Fibroblast of peridontal ligament (primary cell): ENCODE results near the gene CARTPT.

Experiments
- DNase-seq: peaks from one replicate; pipeline ENCODE4 v3.0.0-alpha.2; 2010; ENCODE audit errors: extremely low read depth

Gene CARTPT

DNA sequence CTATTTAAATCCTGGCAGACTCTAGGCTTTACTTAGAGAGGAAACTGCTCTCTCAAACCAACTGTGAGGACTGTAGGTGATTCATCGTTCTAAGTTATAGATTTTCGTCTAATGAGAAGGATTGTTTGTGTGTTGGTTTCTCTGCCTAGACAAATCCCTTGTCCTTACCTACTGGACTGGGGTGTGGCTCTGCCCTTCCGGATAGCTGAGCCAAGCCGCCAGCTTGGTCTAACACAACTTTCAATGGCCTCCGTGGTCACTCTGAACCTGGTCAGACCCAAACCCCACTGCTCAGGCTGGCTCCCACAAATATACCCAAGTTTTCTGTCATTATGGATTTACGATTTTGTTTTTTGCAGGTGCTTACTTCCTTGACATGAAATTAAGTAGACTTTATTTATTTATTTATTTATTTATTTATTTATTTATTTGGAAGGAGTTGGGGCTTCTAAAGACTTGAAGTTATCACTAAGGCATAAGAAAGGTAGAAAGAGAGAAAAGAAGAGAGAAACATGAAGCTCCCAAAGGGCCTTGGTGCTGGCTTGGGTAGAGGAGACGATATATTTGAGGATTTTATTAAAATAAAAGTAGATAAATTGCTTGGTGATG, 19.0 kb downstream of the CARTPT start:
- DNase-seq = no peak

DNA sequence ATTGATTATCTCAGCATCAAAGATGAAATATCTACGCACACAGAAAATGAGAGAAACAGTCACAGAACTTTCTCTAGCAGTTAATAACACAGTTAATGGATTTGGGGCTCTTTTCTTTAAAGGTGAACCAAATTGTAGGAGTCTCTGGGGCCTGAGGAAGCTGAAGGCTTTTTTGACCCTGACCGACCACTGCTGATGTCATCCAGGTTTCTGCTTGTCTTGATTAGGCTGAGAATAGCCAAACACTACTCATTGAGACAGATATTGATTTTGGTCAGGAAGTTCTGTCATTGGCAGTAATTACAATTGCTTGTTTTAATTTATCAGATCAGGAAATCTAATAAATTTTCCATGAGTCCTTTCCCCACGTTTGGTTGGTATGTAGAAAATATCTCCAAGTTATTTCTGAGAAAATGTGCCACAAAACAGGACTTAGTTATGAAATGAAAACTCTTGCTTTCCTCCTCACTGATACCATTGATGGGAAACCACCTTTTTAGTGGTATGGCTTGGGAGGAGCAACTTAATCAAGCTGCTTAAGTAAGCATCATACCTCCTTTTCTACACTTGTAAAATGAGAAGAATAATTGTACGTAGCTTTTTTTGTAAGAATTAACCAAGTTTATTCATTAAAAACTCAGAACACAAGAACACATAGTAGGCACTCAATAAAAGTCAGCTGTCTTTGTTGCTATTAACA, 19.7 kb downstream of the CARTPT start:
- no peak for DNase-seq

DNA sequence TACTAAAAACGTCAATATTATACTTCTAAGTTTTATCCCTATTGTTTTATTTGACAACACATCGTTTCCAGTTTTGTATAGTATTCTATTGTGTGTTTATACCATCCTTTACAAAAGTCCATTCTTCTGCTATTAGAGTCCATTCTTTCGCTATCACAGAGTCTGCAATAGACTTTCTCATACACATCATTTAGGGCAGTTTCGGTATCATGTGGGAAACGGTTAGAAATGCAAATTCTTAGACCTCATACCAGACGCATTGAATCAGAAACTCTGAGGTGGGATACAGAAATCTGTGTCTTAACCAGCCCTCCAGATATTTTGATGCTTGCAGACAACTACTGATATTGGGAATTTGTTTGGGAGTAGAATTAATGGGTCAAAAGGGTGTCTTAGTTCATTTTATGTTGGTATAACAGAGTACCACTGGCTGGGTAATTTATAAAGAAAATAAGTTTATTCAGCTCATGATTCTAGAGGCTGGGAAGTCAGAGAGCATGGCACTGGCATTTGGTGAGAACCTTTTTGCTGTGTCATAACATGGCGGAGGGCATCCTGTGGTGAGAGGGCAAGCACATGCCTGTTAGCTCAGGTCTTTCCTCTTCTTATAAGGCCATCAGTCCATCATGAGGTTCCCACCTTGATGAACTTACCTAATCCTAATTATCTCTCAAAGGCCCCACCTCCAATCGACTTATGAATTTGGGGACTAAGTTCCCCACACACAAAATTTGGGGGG, 21.1 kb downstream of the CARTPT start:
- DNase-seq = no peak

DNA sequence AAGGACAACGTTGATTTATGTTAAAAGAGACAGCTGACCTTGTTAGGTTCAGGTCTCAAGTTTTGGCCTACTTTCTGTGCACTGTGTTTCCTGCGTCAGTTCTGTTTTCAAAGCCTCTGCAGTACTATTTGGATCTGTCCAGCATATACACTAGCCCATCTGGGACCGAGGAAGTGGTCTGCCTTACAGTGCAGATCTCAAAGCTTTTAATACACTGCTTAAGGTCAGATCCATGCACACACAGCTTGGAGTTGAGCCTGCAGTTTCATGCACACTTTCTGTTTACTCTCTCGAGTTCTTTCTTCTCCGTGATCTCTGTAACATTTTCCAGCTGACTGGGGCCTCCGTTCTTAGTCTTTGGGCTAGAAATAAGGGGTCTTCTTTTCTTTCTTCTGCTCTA, 24.1 kb downstream of the CARTPT start:
- no peak for DNase-seq

DNA sequence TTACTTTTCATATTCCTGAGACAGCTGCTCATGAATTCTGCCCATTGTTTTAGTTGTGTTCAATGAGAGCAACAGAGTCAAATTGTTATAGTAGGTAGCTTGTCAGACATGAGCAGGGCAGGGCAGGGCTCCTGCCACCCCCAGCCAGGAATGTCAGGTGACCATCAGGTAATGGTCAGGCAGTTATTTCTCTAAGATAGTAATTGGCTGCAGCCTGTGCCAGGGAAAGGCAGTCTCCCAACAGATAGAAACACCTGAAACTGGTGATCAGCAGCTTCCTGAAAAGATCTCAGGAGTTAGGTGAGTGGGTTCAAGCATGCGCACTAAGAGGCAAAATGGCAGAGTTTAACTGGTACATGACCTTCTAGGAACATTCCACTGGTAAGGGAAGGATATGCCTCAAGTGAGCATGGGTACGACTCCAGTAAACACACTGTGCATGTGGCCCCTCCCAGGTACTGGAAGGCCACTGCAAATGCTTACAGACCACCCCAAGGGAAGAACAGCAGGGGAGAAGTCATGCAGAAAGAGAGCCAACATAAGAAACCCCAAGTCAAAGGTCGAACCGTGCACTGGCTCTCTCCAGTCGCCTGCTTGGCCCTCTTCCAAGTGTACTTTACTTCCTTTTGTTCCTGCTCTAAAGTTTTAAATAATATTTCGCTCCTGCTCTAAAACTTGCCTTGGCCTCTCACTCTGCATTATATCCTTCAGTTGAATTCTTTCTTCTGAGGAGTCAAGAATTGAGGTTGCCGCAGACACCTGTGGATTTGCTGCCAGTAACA, 25.1 kb downstream of the CARTPT start:
- DNase-seq = no peak

DNA sequence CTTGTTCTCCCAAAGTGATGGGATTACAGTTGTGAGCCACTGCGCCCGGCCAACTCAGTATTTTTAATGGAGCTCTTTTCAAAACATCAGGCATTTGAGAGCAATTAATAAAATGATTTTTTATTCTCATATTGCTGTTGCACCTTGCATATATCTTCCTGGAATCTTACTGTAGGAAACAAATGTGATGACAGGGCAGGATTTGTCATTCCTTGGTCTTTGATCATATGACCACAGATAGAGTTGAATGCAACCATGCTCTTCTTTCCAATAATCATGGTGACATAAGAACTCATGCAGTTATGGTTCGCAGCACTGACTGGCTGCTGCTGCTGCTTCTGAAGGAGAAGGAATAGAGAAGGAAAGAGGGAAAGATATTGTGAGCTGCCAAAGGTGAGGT, 28.1 kb downstream of the CARTPT start:
- DNase-seq = no peak

DNA sequence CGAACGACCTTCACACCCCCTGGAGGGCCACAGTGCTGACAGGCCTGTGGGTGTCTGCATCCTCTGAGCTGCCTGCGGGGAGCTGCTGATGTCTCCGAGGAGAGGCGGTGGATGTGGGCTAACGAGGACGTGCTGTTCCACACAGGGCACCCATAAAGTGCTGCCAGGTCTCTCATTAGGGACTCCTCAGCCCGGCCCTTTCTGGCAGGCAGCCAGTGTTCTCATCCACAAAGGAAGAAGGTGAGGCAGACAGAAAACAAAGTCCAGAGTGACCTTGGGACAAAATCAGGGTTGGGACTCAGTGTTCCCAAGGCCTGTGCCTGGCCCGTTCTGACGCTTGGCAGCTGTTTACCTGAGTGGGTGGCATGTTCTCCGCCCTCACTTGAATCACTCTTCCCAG, 29.3 kb downstream of the CARTPT start:
- DNase-seq = no peak

DNA sequence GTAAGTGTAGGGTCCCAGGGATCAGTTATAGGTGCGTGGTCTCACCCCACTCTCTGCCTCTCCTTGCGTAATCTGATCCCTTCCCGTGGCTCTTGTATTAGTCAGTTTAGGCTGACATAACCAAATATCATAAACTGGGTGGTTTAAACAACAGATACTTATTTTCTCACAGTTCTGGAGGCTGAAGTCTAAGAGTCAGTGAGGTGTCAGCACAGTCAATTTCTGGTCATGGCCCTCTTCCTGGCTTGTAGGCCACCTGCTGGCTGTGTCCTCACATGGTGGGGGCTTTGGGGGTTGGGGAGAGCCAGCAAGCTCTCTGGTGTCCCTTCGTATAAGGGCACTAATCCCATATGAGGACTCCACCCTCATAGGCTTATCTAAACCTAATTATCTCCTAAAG, 32.3 kb downstream of the CARTPT start:
- no peak for DNase-seq

DNA sequence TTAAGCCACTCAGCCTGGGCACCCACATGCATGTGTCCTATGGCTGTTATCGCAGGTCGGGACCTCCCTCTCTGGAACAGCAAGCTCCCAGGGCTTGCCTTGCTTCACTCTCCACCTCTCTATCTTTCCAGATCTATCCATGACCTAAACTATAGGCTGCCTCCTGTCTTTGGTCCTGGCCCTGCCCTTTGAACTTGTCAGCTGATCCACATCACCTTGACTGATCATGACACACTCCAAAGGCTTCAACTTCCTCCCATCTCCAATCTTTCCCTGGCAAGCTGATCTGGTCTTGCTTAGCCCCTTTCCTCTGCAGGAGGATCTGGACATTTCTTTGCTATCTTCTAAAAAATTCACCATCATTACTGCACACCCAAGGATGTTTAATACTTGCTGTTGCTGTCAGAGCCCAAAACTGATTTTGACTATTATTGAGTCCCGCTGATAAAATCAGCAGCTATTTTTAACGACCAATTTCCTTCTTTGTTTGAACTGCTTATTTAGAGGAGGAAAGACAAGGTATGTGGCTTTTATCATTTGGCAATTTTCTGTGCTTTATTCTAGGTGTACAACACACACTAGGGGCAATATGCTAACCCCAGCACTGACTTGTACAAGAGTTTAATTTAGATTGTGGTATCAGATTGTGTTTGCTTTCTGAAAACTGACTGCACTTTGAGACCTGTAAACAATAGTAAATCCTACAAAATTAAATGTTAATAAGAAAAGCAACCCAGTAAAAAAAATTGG, 33.5 kb downstream of the CARTPT start:
- DNase-seq = no peak

DNA sequence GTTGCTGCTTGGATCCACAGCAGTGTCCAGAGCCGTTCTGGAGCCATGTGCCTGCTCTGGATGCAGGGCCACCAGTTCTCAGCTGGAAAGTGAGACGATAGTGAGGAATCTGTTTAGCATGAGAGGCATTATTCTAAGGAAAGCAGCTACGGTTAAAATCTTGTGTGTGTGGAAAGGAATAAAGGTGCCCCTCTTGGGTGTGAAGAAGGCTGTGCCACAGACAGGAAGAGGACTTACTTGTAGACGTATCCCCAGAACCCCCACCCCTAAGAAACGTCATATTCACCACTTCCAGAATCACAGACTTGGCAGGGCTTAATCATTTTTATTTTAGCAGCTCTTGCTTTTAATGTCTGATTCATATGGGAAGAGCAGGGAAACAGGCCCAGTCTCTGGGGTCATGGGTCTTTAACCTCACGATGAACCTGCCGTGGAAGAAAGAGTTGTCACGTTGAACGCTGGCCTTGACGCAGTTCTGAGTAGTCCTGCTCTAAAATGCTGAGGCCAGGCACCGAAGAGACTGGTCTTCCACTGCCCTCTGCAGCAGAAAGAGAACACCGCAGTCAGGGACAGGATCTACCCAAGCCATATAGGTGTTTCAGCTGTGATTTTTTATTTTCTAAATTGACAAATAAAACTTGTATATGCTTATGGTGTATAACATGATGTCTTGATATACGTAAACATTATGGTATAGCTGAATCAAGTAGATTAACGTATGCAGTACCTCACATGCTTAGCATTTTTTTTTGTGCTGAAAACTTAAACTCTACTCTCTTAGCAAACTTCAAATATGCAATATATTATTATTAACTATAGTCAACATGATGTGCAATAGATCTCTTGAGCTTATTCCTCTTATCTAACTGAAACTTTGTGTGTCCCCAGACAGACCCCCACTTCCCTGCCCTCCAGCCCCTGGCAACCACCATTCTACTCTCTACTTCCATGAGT, 38.8 kb downstream of the CARTPT start:
- peak; percentile 75 for DNase-seq

DNA sequence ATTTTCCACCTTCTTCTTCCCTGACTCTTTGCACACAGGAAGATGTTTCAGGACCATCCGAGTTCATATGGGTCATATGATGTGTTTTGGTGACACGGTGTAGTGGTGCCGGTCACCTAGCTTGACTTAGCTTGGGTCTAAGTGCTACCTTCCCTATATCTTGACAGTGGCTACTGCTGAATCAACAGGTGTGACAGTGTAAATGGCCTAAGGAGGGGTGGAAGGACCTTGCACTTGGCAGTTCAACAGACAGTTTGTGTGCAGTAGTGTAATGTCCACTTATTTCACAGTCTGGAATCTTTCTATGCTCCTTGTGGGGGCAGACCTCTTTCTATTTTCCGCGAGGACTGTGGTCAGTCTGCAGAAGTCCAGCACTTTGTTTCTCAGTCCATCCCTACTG, 43.8 kb downstream of the CARTPT start:
- no peak for DNase-seq

DNA sequence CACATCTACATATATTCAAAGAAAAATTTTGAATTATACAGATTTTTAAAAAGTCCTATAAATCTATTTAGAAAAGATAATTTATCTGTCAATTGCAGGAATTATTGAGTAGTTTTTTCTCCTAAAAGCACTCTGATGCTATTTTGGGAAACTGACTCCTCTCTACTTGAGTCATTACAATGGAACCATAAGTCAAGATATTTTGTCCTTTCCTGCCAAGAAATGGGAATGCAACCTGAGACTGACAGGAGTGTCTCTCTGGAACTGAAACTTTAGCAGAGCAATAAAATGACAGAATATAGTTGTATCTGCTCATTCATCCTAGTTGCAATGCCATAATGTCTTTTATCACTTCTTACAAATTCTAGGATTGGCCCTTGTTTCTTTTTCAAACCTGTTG, 48.6 kb downstream of the CARTPT start:
- DNase-seq = peak; percentile 33

DNA sequence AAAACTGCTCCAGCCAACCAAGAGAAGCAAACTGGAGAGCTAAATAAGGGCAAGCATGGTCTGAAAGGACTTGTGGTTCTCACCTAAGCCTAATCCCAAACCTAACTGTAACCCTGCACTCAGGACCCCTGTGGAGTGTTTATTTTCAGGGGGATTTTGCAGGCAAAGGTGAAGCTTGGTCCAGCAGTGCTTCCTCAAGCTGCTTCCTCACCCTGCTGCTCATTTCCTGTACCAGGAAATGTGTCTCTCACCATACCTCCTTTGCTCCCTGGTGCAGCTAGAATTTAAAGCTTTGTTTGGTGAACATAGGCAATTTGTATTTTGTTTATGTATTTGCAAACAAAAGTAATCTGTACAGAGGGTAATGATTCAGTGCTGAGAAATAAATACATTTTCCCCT, 50.2 kb downstream of the CARTPT start:
- no peak for DNase-seq

DNA sequence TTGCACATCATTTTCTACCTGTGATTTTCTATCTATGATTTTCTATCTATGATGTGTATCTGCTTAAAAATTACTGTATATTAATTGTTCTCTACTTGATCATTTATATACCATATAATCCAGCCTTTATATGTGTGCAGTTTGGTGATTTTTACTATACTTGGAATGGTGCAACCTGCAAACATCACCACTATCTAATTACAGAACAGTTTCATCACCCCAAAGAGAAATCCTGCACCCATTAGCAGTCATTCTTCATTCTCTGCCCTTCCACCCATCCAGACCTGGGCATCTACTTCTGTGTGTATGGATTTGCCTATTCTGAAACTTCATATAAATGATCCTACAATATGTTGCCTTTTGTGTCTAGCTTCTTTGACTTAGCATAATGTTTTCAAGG, 51.3 kb downstream of the CARTPT start:
- DNase-seq = no peak
